HepG2 (cell line): ENCODE results near the gene LAMTOR2. TPM values are rescaled to one million over a fixed set of nuclear protein-coding genes. Genes with fewer than 3 reads are reported as not detected.

Experiments used
- CHD4 ChIP-seq: fragments of 200-600 bp; sonication (generic); IDR thresholded peaks from 2 replicates; pipeline ENCODE4 v1.7.0; 2017; ENCODE audit warnings: mild to moderate bottlenecking, low read length, borderline replicate concordance
- ETV5 ChIP-seq: IDR thresholded peaks from 2 replicates; pipeline ENCODE4 v1.6.1; 2018; ENCODE audit warnings: missing biosample characterization, missing genetic modification reagents, inconsistent platforms, borderline replicate concordance
- LCORL ChIP-seq, 2 experiments: fragments of 450-650 bp in 1 of 2; sonication (generic) in 1 of 2; formaldehyde crosslinking in 1 of 2; IDR thresholded peaks; 2 replicates each; pipeline versions ENCODE4 v1.5.0 to v1.6.1; 2017 to 2020; ENCODE audit warnings: antibody characterized with exemption in 1 of 2, missing genetic modification reagents in 1 of 2
- RFX1 ChIP-seq: fragments of 450-650 bp; IDR thresholded peaks from 2 replicates; pipeline ENCODE4 v1.6.1; 2017
- ZNF543 ChIP-seq: sonication (generic); formaldehyde crosslinking; IDR thresholded peaks from 2 replicates; pipeline ENCODE4 v1.4.0; 2020; ENCODE audit warnings: mild to moderate bottlenecking, missing genetic modification reagents
- ZNF547 ChIP-seq: sonication (generic); formaldehyde crosslinking; IDR thresholded peaks from 2 replicates; pipeline ENCODE4 v1.5.1; 2020; ENCODE audit warnings: mild to moderate bottlenecking, missing genetic modification reagents
- ZNF720 ChIP-seq: sonication (generic); formaldehyde crosslinking; IDR thresholded peaks from 2 replicates; pipeline ENCODE4 v1.4.0; 2020; ENCODE audit warnings: missing genetic modification reagents
- polyA plus RNA-seq, 8 experiments: library from polyadenylated mRNA; depleted of rRNA in 3 of 8; stranded (reverse) in 7 of 8; unstranded in 1 of 8; fragments of >200 nt; fragmentation: Illumina TruSeq in 4 of 8; extraction: Trizol in 4 of 8; gene quantifications; 2 replicates each; pipeline versions ENCODE4 v1.2.1 to v1.2.3, GENCODE V29; 2011 to 2016; ENCODE audit warnings: low read depth in 4 of 8, missing spikeins in 1 of 8, mixed read lengths in 1 of 8; ENCODE audit not compliant: insufficient read depth in 1 of 8
- total RNA-seq, 5 experiments: library from RNA; depleted of rRNA; stranded (reverse); fragments of >200 nt; fragmentation: Illumina TruSeq; extraction: Trizol; gene quantifications; 2 replicates each; pipeline ENCODE4 v1.2.3, GENCODE V29; 2016; ENCODE audit warnings: low read depth in 1 of 5
- TF ChIP-seq, protein P1 (sequence below): IDR thresholded peaks from 2 replicates; pipeline ENCODE4 v1.6.1; 2016; ENCODE audit warnings: mild to moderate bottlenecking
- TF ChIP-seq, protein P2 (sequence below): IDR thresholded peaks from 2 replicates; pipeline ENCODE4 v1.6.1; 2012; ENCODE audit warnings: low read depth, low read length, improper control_type of control experiment
- TF ChIP-seq, protein P3 (sequence below): sonication (generic); formaldehyde crosslinking; IDR thresholded peaks from 2 replicates; pipeline ENCODE4 v1.4.0; 2020; ENCODE audit warnings: missing genetic modification reagents, borderline replicate concordance
- TF ChIP-seq, protein P4 (sequence below): sonication (generic); formaldehyde crosslinking; IDR thresholded peaks from 2 replicates; pipeline ENCODE4 v1.9.0; 2022; ENCODE audit warnings: low read depth, missing genetic modification reagents

Gene LAMTOR2
- total and polyA plus RNA-seq, 2 of the 13 experiments (the other 11 are each of a cell fraction or from before 2014, with no cell fraction given), result 36.5 to 66.4 TPM

DNA sequence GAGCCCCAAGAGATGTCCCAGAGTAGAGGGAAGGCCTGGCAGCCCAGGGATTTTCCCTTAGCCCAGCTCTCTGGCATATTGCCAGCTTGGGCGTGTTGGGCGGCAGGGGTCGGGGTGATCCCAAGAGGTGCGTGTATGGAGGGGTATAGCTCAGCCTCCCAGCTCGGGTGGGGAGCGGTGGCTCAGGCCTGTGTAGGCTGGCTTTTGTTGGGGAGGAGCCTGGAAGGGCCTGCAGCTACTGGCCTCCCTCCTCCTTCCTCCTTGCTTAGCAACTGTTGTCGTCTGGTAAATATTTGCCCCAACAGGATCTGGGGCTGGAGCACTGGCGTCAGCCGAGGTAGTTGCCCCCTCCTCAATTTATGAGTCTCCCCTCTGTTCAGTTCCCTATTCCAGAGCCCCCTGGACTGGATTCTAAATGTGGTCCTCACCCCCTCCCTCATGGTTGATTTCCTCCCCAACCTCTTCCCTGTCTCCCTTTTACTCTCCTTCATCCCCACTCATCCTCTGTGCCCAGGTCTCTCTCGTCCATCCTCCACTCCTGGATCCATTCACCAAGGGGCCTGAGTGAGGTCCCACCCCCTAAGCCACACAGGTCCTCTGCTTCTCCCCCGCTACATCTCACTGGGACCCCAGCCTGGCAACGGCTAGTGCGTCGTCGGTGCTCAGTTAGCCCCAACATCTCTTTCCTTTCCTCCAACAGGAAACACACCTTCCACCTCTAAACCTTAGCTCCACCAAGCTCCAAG is 49.7 kb downstream of the LAMTOR2 start (continued):
- TF ChIP-seq CHD4 (0 out of 2 replicates have a peak, but pooled peaks have one; percentile 27), RFX1 (peak; percentile 59), ZNF720 (CRISPR knock-in tag) (no peak), ZNF543 (no peak), ETV5 (peak; percentile 5; the same call in 1 of the 2 replicates), LCORL (IDR thresholded peaks at IDR 0.05) (peak; percentile 59; the same call in 1 of the 2 replicates), LCORL (CRISPR knock-in tag; IDR thresholded peaks at IDR 0.05) (no peak), ZNF547 (CRISPR knock-in tag) (no peak)
- TF ChIP-seq, protein P1, sequence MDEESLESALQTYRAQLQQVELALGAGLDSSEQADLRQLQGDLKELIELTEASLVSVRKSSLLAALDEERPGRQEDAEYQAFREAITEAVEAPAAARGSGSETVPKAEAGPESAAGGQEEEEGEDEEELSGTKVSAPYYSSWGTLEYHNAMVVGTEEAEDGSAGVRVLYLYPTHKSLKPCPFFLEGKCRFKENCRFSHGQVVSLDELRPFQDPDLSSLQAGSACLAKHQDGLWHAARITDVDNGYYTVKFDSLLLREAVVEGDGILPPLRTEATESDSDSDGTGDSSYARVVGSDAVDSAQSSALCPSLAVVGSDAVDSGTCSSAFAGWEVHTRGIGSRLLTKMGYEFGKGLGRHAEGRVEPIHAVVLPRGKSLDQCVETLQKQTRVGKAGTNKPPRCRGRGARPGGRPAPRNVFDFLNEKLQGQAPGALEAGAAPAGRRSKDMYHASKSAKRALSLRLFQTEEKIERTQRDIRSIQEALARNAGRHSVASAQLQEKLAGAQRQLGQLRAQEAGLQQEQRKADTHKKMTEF, result no peak
- TF ChIP-seq, protein P2, sequence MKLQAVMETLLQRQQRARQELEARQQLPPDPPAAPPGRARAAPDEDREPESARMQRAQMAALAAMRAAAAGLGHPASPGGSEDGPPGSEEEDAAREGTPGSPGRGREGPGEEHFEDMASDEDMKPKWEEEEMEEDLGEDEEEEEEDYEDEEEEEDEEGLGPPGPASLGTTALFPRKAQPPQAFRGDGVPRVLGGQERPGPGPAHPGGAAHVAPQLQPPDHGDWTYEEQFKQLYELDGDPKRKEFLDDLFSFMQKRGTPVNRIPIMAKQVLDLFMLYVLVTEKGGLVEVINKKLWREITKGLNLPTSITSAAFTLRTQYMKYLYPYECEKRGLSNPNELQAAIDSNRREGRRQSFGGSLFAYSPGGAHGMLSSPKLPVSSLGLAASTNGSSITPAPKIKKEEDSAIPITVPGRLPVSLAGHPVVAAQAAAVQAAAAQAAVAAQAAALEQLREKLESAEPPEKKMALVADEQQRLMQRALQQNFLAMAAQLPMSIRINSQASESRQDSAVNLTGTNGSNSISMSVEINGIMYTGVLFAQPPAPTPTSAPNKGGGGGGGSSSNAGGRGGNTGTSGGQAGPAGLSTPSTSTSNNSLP, result no peak
- TF ChIP-seq, protein P3, sequence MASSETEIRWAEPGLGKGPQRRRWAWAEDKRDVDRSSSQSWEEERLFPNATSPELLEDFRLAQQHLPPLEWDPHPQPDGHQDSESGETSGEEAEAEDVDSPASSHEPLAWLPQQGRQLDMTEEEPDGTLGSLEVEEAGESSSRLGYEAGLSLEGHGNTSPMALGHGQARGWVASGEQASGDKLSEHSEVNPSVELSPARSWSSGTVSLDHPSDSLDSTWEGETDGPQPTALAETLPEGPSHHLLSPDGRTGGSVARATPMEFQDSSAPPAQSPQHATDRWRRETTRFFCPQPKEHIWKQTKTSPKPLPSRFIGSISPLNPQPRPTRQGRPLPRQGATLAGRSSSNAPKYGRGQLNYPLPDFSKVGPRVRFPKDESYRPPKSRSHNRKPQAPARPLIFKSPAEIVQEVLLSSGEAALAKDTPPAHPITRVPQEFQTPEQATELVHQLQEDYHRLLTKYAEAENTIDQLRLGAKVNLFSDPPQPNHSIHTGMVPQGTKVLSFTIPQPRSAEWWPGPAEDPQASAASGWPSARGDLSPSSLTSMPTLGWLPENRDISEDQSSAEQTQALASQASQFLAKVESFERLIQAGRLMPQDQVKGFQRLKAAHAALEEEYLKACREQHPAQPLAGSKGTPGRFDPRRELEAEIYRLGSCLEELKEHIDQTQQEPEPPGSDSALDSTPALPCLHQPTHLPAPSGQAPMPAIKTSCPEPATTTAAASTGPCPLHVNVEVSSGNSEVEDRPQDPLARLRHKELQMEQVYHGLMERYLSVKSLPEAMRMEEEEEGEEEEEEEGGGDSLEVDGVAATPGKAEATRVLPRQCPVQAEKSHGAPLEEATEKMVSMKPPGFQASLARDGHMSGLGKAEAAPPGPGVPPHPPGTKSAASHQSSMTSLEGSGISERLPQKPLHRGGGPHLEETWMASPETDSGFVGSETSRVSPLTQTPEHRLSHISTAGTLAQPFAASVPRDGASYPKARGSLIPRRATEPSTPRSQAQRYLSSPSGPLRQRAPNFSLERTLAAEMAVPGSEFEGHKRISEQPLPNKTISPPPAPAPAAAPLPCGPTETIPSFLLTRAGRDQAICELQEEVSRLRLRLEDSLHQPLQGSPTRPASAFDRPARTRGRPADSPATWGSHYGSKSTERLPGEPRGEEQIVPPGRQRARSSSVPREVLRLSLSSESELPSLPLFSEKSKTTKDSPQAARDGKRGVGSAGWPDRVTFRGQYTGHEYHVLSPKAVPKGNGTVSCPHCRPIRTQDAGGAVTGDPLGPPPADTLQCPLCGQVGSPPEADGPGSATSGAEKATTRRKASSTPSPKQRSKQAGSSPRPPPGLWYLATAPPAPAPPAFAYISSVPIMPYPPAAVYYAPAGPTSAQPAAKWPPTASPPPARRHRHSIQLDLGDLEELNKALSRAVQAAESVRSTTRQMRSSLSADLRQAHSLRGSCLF (CRISPR knock-in tag), result no peak
- TF ChIP-seq, protein P4, sequence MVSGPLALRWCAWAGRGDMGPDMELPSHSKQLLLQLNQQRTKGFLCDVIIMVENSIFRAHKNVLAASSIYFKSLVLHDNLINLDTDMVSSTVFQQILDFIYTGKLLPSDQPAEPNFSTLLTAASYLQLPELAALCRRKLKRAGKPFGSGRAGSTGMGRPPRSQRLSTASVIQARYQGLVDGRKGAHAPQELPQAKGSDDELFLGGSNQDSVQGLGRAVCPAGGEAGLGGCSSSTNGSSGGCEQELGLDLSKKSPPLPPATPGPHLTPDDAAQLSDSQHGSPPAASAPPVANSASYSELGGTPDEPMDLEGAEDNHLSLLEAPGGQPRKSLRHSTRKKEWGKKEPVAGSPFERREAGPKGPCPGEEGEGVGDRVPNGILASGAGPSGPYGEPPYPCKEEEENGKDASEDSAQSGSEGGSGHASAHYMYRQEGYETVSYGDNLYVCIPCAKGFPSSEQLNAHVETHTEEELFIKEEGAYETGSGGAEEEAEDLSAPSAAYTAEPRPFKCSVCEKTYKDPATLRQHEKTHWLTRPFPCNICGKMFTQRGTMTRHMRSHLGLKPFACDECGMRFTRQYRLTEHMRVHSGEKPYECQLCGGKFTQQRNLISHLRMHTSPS, result peak; percentile 11; the same call in 1 of the 2 replicates
